ENCODE results near the gene HDAC11. TPM values are rescaled to one million over a fixed set of nuclear protein-coding genes. Genes with fewer than 3 reads are reported as not detected.

Gene HDAC11
- total RNA-seq, 1 experiment from 2014 or later, result 7.0 TPM

DNA sequence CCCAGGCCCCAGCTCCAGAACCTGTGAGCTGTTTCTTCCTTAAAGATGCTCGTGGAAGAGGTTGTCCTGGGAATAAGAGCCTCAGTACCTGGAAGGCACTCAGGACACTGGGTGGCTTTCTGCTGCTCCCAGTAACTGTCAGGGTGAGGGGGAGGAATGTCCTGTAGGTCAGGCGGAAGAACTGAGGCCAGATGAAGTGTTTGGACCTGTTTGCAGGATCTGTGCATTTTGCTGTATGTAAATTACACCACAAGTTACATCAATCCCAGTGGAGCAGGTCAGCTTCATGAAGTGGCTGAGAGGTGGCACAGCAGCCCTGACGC, 27.1 kb downstream of the HDAC11 start:
- Histone ChIP-seq H3K27ac (ENCODE audit: insufficient read length, low read depth, low read length) (no peak overlapping the region), H3K23me2 (ENCODE audit: insufficient read length, low read depth, low read length, poor library complexity, severe bottlenecking) (no peaks in the 10 kb centered on the region), H2BK12ac (ENCODE audit: insufficient read length, low read depth, low read length) (no peak overlapping the region), H3K4me1 (ENCODE audit: insufficient read depth, low read length) (no peaks in the 10 kb centered on the region; the same call in 1 of the 2 replicates), H4K20me1 (ENCODE audit: control insufficient read depth, insufficient read depth, insufficient read length) (peaks cover 8% of the 10 kb centered on the region), H3K18ac (ENCODE audit: insufficient read length, low read depth, low read length) (no peak overlapping the region), H3K23ac (ENCODE audit: insufficient read length, low read depth, low read length) (no peak overlapping the region), H2BK120ac (ENCODE audit: low read depth, low read length, poor library complexity, severe bottlenecking) (no peak overlapping the region), H3K14ac (ENCODE audit: insufficient read depth, low read length) (no peak overlapping the region), H4K5ac (ENCODE audit: insufficient read length, low read depth, low read length) (no peak overlapping the region), H3K79me1 (ENCODE audit: insufficient read depth, low read depth, low read length, poor library complexity, severe bottlenecking) (no peaks in the 10 kb centered on the region), H3K9me3 (ENCODE audit: control insufficient read depth, low read depth, low read length) (no peaks in the 10 kb centered on the region), H3K79me2 (ENCODE audit: insufficient read depth, low read length) (no peaks in the 10 kb centered on the region), H2AFZ (ENCODE audit: low read length) (no peak overlapping the region), H3K56ac (ENCODE audit: insufficient read length, low read depth, low read length) (no peak overlapping the region), H2AK5ac (ENCODE audit: insufficient read length, low read length) (no peak overlapping the region), H2BK5ac (ENCODE audit: insufficient read length, low read length) (no peak overlapping the region), H3T11ph (ENCODE audit: low read length) (no peak overlapping the region), H2BK15ac (ENCODE audit: low read depth, low read length) (no peak overlapping the region), H2BK20ac (ENCODE audit: low read depth, low read length, poor library complexity, severe bottlenecking) (no peak overlapping the region), H3K4me2 (ENCODE audit: insufficient read depth, insufficient read length, low read length) (no peak overlapping the region), H3K4ac (ENCODE audit: low read depth, low read length) (no peak overlapping the region), H4K91ac (ENCODE audit: insufficient read length, low read depth, low read length) (no peak overlapping the region), H4K8ac (replicated peaks; ENCODE audit: insufficient read length, low read depth, low read length) (no peak overlapping the region), H3K27me3 (ENCODE audit: insufficient read depth, low read length) (no peaks in the 10 kb centered on the region), H3K9ac (ENCODE audit: extremely low read depth, insufficient read length, low read length) (no peak overlapping the region)
- TF ChIP-seq, protein P1, sequence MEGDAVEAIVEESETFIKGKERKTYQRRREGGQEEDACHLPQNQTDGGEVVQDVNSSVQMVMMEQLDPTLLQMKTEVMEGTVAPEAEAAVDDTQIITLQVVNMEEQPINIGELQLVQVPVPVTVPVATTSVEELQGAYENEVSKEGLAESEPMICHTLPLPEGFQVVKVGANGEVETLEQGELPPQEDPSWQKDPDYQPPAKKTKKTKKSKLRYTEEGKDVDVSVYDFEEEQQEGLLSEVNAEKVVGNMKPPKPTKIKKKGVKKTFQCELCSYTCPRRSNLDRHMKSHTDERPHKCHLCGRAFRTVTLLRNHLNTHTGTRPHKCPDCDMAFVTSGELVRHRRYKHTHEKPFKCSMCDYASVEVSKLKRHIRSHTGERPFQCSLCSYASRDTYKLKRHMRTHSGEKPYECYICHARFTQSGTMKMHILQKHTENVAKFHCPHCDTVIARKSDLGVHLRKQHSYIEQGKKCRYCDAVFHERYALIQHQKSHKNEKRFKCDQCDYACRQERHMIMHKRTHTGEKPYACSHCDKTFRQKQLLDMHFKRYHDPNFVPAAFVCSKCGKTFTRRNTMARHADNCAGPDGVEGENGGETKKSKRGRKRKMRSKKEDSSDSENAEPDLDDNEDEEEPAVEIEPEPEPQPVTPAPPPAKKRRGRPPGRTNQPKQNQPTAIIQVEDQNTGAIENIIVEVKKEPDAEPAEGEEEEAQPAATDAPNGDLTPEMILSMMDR (conservative IDR thresholded peaks at IDR 0.05), result no peak
- no peaks in the 10 kb centered on the region for H3K27me3 Mint-ChIP-seq (ENCODE audit: low read depth)
- peaks cover 0 to 1% (median 0%) of the 10 kb centered on the region in 3 experiments; a peak in 1 of 7 replicates for H3K36me3 Mint-ChIP-seq (ENCODE audit: insufficient read depth in 1 of 3, low read depth in 3 of 3)
- WGBS (ENCODE audit: extremely low coverage, insufficient read length, low lambda C conversion rate), result no CpG with 5 or more reads among the region's 3 CpGs
- DNase-seq, result no peak
- peak overlapping the region in 2 of 3 experiments; percentile 35 to 54; a peak in 4 of 7 replicates for H3K27ac Mint-ChIP-seq
- H3K4me3 Mint-ChIP-seq, result no peak overlapping the region
- peaks cover 6 to 10% of the 10 kb centered on the region in 2 experiments for H3K4me1 Mint-ChIP-seq
- H3K9me3 Mint-ChIP-seq, result no peaks in the 10 kb centered on the region; a peak in 2 of 5 replicates

All from H9 (cell line).